ENCODE results near the gene CPXM1.

DNA sequence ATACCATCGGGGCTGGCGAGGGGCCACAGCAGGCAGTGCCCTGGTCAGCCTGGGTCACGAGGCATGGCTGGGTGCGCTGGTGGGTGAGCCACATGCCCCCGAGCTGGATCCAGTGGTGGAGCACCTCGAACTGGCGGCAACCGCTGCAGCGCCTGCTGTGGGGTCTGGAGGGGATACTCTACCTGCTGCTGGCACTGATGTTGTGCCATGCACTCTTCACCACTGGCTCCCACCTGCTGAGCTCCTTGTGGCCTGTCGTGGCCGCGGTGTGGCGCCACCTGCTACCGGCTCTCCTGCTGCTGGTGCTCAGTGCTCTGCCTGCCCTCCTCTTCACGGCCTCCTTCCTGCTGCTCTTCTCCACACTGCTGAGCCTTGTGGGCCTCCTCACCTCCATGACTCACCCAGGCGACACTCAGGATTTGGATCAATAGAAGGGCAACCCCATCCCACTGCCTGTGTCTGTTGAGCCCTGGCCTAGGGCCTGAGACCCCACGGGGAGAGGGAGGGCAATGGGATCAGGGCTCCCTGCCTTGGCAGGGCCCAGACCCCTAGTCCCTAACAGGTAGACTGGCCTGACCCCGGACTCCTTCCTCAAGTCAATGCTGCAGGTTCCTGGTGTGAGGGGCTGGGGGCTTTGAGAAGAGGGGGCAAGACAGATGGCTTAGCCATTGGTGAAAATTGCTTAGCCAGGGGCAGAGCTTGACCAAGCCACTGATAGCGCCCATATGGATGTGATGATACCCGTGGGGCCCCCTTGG is 16.3 kb upstream of the CPXM1 start:
- no peak for TF ChIP-seq YY1 (IDR thresholded peaks at IDR 0.05; ENCODE audit: insufficient read depth, insufficient read length)
- TF ChIP-seq SUZ12 (IDR thresholded peaks at IDR 0.05; ENCODE audit: extremely low read depth, insufficient read depth, insufficient read length) = no peak
